WTC11 (cell line): ENCODE data around the gene RSPO4. TPM values are rescaled to one million over a fixed set of nuclear protein-coding genes. Genes with fewer than 3 reads are reported as not detected.

ENCODE experiments used
- ATAC-seq: fragments of 200-7000 bp; cut with Tn5 transposase; 2 replicates; pipeline ENCODE4 v1.10.0; 2021; ENCODE audit warnings: mild to moderate bottlenecking, moderate library complexity
- CTCF ChIA-PET: fragments of 300-600 bp; sonication (Branson Sonifier 250); formaldehyde crosslinking; loops from one replicate; lab custom pipeline; 2021; ENCODE audit warnings: antibody characterized with exemption; lab: Charles Lee
- POLR2A ChIA-PET: fragments of 350-600 bp; sonication (Branson Sonifier 250); formaldehyde crosslinking; loops from one replicate; lab custom pipeline; 2021; ENCODE audit warnings: antibody characterized with exemption; lab: Charles Lee
- DNase-seq: peaks from one replicate; pipeline ENCODE4 v3.0.0; 2021; ENCODE audit warnings: low spot score
- H3K27ac Mint-ChIP-seq: 2 replicates; pipeline ENCODE4 v1.8.0; 2021; ENCODE audit warnings: mixed read lengths
- H3K27me3 Mint-ChIP-seq: 2 replicates; pipeline ENCODE4 v1.8.0; 2021; ENCODE audit warnings: low read depth, mild to moderate bottlenecking, moderate library complexity, mixed read lengths
- H3K36me3 Mint-ChIP-seq: 2 replicates; pipeline ENCODE4 v1.8.0; 2021; ENCODE audit warnings: mixed read lengths
- H3K4me1 Mint-ChIP-seq: 2 replicates; pipeline ENCODE4 v1.8.0; 2022; ENCODE audit warnings: mixed read lengths
- H3K4me3 Mint-ChIP-seq: 2 replicates; pipeline ENCODE4 v1.8.0; 2021; ENCODE audit warnings: mild to moderate bottlenecking, moderate library complexity, mixed read lengths
- H3K9me3 Mint-ChIP-seq: 2 replicates; pipeline ENCODE4 v1.8.0; 2021; ENCODE audit warnings: mixed read lengths
- KAT7 ChIP-seq: sonication (generic); formaldehyde crosslinking; IDR thresholded peaks from 2 replicates; pipeline ENCODE4 v1.8.1; 2023; ENCODE audit warnings: missing genetic modification reagents, mild to moderate bottlenecking, borderline replicate concordance
- NR2C2 ChIP-seq: sonication (generic); formaldehyde crosslinking; IDR thresholded peaks from 2 replicates; pipeline ENCODE4 v1.8.0; 2022; ENCODE audit warnings: mild to moderate bottlenecking, missing genetic modification reagents
- TEAD1 ChIP-seq: sonication (generic); formaldehyde crosslinking; IDR thresholded peaks from 2 replicates; pipeline ENCODE4 v1.8.0; 2022; ENCODE audit warnings: mild to moderate bottlenecking, missing genetic modification reagents
- ZNF219 ChIP-seq: sonication (generic); formaldehyde crosslinking; IDR thresholded peaks from 2 replicates; pipeline ENCODE4 v1.8.0; 2023; ENCODE audit warnings: missing genetic modification reagents, mild to moderate bottlenecking, borderline replicate concordance
- ZNF423 ChIP-seq: fragments of 250-450 bp; sonication (Bioruptor Pico); IDR thresholded peaks from 2 replicates; pipeline ENCODE4 v2.1.2; 2022; ENCODE audit warnings: mild to moderate bottlenecking, moderate library complexity
- total RNA-seq: library from RNA; stranded (reverse); gene quantifications from 3 replicates; pipeline ENCODE4 v1.2.3, GENCODE V29; 2021
- TF ChIP-seq, protein P1 (sequence below): fragments of 250-450 bp; sonication (Bioruptor Pico); IDR thresholded peaks from 2 replicates; pipeline ENCODE4 v1.9.0; 2021; ENCODE audit warnings: mild to moderate bottlenecking
- TF ChIP-seq, protein P2 (sequence below): sonication (generic); formaldehyde crosslinking; IDR thresholded peaks from 2 replicates; pipeline ENCODE4 v1.8.0; 2022; ENCODE audit warnings: mild to moderate bottlenecking, missing genetic modification reagents
- TF ChIP-seq, protein P3 (sequence below): sonication (generic); formaldehyde crosslinking; IDR thresholded peaks from 2 replicates; pipeline ENCODE4 v1.8.0; 2022; ENCODE audit warnings: mild to moderate bottlenecking, missing genetic modification reagents
- TF ChIP-seq, protein P4 (sequence below): fragments of 250-450 bp; sonication (Bioruptor Pico); IDR thresholded peaks from 2 replicates; pipeline ENCODE4 v1.9.0; 2021; ENCODE audit warnings: mild to moderate bottlenecking, borderline replicate concordance
- TF ChIP-seq, protein P5 (sequence below): sonication (generic); formaldehyde crosslinking; IDR thresholded peaks from 2 replicates; pipeline ENCODE4 v1.8.0; 2022; ENCODE audit warnings: missing genetic modification reagents
- TF ChIP-seq, protein P6 (sequence below): sonication (generic); formaldehyde crosslinking; conservative IDR thresholded peaks from 2 replicates; pipeline ENCODE4 v1.8.1; 2022; ENCODE audit warnings: mild to moderate bottlenecking, missing genetic modification reagents
- TF ChIP-seq, protein P7 (sequence below): sonication (generic); formaldehyde crosslinking; IDR thresholded peaks from 2 replicates; pipeline ENCODE4 v1.8.0; 2023; ENCODE audit warnings: missing genetic modification reagents, mild to moderate bottlenecking, borderline replicate concordance
- TF ChIP-seq, protein P8 (sequence below): sonication (generic); formaldehyde crosslinking; conservative IDR thresholded peaks from 2 replicates; pipeline ENCODE4 v1.8.1; 2023; ENCODE audit warnings: mild to moderate bottlenecking, low read depth, missing genetic modification reagents, moderate library complexity

Gene RSPO4
- total RNA-seq, 1 experiment from 2014 or later, result 4.5 TPM

DNA sequence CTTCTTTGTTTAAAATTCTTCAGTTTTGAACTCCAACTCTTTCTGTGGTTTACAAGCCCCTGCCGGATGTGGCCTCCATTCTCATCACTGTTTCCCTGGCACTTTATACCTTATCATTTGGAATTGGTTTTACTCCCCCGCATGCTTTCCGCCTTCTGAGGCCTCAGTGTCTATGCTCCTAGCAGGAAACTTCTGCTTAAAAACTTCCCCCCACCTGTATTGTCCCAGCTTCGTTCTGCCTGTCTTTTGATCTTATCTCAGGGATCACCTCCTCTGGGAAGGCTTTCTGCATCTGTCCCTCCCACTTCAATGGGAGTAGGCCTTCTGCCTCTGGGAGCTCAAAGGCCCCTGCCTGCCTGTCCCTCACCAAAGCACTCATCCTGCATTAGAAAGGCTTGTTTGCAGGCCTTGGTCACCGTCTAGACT, 82.6 kb downstream of the RSPO4 start:
- Mint-ChIP-seq H3K36me3 (no peaks in the 10 kb centered on the region), H3K4me1 (peaks cover 12% of the 10 kb centered on the region), H3K27ac (no peak overlapping the region), H3K9me3 (peaks cover 10% of the 10 kb centered on the region), H3K4me3 (no peak overlapping the region), H3K27me3 (no peaks in the 10 kb centered on the region)
- TF ChIP-seq, protein P1, sequence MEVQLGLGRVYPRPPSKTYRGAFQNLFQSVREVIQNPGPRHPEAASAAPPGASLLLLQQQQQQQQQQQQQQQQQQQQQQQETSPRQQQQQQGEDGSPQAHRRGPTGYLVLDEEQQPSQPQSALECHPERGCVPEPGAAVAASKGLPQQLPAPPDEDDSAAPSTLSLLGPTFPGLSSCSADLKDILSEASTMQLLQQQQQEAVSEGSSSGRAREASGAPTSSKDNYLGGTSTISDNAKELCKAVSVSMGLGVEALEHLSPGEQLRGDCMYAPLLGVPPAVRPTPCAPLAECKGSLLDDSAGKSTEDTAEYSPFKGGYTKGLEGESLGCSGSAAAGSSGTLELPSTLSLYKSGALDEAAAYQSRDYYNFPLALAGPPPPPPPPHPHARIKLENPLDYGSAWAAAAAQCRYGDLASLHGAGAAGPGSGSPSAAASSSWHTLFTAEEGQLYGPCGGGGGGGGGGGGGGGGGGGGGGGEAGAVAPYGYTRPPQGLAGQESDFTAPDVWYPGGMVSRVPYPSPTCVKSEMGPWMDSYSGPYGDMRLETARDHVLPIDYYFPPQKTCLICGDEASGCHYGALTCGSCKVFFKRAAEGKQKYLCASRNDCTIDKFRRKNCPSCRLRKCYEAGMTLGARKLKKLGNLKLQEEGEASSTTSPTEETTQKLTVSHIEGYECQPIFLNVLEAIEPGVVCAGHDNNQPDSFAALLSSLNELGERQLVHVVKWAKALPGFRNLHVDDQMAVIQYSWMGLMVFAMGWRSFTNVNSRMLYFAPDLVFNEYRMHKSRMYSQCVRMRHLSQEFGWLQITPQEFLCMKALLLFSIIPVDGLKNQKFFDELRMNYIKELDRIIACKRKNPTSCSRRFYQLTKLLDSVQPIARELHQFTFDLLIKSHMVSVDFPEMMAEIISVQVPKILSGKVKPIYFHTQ (CRISPR knock-in tag), result no peak
- TF ChIP-seq KAT7 (no peak), ZNF219 (CRISPR knock-in tag) (no peak), NR2C2 (no peak)
- TF ChIP-seq, protein P2, sequence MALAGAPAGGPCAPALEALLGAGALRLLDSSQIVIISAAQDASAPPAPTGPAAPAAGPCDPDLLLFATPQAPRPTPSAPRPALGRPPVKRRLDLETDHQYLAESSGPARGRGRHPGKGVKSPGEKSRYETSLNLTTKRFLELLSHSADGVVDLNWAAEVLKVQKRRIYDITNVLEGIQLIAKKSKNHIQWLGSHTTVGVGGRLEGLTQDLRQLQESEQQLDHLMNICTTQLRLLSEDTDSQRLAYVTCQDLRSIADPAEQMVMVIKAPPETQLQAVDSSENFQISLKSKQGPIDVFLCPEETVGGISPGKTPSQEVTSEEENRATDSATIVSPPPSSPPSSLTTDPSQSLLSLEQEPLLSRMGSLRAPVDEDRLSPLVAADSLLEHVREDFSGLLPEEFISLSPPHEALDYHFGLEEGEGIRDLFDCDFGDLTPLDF (CRISPR knock-in tag), result no peak
- TF ChIP-seq, protein P3, sequence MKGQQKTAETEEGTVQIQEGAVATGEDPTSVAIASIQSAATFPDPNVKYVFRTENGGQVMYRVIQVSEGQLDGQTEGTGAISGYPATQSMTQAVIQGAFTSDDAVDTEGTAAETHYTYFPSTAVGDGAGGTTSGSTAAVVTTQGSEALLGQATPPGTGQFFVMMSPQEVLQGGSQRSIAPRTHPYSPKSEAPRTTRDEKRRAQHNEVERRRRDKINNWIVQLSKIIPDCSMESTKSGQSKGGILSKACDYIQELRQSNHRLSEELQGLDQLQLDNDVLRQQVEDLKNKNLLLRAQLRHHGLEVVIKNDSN (CRISPR knock-in tag), result no peak
- TF ChIP-seq, protein P4, sequence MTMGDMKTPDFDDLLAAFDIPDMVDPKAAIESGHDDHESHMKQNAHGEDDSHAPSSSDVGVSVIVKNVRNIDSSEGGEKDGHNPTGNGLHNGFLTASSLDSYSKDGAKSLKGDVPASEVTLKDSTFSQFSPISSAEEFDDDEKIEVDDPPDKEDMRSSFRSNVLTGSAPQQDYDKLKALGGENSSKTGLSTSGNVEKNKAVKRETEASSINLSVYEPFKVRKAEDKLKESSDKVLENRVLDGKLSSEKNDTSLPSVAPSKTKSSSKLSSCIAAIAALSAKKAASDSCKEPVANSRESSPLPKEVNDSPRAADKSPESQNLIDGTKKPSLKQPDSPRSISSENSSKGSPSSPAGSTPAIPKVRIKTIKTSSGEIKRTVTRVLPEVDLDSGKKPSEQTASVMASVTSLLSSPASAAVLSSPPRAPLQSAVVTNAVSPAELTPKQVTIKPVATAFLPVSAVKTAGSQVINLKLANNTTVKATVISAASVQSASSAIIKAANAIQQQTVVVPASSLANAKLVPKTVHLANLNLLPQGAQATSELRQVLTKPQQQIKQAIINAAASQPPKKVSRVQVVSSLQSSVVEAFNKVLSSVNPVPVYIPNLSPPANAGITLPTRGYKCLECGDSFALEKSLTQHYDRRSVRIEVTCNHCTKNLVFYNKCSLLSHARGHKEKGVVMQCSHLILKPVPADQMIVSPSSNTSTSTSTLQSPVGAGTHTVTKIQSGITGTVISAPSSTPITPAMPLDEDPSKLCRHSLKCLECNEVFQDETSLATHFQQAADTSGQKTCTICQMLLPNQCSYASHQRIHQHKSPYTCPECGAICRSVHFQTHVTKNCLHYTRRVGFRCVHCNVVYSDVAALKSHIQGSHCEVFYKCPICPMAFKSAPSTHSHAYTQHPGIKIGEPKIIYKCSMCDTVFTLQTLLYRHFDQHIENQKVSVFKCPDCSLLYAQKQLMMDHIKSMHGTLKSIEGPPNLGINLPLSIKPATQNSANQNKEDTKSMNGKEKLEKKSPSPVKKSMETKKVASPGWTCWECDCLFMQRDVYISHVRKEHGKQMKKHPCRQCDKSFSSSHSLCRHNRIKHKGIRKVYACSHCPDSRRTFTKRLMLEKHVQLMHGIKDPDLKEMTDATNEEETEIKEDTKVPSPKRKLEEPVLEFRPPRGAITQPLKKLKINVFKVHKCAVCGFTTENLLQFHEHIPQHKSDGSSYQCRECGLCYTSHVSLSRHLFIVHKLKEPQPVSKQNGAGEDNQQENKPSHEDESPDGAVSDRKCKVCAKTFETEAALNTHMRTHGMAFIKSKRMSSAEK (CRISPR knock-in tag), result no peak
- TF ChIP-seq, protein P5, sequence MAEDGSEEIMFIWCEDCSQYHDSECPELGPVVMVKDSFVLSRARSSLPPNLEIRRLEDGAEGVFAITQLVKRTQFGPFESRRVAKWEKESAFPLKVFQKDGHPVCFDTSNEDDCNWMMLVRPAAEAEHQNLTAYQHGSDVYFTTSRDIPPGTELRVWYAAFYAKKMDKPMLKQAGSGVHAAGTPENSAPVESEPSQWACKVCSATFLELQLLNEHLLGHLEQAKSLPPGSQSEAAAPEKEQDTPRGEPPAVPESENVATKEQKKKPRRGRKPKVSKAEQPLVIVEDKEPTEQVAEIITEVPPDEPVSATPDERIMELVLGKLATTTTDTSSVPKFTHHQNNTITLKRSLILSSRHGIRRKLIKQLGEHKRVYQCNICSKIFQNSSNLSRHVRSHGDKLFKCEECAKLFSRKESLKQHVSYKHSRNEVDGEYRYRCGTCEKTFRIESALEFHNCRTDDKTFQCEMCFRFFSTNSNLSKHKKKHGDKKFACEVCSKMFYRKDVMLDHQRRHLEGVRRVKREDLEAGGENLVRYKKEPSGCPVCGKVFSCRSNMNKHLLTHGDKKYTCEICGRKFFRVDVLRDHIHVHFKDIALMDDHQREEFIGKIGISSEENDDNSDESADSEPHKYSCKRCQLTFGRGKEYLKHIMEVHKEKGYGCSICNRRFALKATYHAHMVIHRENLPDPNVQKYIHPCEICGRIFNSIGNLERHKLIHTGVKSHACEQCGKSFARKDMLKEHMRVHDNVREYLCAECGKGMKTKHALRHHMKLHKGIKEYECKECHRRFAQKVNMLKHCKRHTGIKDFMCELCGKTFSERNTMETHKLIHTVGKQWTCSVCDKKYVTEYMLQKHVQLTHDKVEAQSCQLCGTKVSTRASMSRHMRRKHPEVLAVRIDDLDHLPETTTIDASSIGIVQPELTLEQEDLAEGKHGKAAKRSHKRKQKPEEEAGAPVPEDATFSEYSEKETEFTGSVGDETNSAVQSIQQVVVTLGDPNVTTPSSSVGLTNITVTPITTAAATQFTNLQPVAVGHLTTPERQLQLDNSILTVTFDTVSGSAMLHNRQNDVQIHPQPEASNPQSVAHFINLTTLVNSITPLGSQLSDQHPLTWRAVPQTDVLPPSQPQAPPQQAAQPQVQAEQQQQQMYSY, result no peak
- DNase-seq (no peak), ATAC-seq (no peak)
- ChIA-PET POLR2A (no interaction called here), CTCF (interaction anchor here (0.6 to 1.5 kb wide), 2 partner anchors 34 to 46 kb away, joined by 3 to 4 read pairs; no protein-coding TSS in a partner anchor)

DNA sequence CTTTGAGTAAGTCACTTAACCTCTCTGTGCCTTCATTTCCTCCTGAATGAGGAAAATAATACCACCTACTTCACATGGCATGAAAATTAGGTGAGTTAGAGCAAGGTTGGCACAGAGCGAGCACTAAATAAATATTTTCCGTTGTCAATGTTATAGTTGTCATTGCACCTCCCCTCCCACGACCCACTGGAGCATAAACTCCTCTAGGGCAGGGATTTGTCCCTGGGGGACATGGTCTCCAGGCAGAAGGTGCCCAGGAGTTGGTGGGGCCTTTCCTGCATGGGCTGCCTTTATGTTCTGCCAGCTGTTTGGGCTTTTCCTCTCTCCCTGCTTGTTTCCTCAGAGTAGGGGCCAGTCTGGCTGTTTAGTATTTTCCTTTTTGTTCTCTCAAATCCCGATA, 84.7 kb downstream of the RSPO4 start:
- ATAC-seq (no peak), DNase-seq (no peak)
- Mint-ChIP-seq H3K27ac (no peak overlapping the region), H3K4me1 (peaks cover 12% of the 10 kb centered on the region), H3K27me3 (no peaks in the 10 kb centered on the region), H3K9me3 (peaks cover 10% of the 10 kb centered on the region), H3K36me3 (no peaks in the 10 kb centered on the region), H3K4me3 (no peak overlapping the region)
- ChIA-PET POLR2A (no interaction called here), CTCF (interaction anchor here (0.5 to 9.0 kb wide), 4 partner anchors 32 to 552 kb away, joined by 3 to 71 read pairs (median 12); no protein-coding TSS in a partner anchor)
- TF ChIP-seq ZNF423, result no peak
- TF ChIP-seq, protein P6, sequence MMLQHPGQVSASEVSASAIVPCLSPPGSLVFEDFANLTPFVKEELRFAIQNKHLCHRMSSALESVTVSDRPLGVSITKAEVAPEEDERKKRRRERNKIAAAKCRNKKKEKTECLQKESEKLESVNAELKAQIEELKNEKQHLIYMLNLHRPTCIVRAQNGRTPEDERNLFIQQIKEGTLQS (CRISPR knock-in tag), result no peak
- TF ChIP-seq, protein P7, sequence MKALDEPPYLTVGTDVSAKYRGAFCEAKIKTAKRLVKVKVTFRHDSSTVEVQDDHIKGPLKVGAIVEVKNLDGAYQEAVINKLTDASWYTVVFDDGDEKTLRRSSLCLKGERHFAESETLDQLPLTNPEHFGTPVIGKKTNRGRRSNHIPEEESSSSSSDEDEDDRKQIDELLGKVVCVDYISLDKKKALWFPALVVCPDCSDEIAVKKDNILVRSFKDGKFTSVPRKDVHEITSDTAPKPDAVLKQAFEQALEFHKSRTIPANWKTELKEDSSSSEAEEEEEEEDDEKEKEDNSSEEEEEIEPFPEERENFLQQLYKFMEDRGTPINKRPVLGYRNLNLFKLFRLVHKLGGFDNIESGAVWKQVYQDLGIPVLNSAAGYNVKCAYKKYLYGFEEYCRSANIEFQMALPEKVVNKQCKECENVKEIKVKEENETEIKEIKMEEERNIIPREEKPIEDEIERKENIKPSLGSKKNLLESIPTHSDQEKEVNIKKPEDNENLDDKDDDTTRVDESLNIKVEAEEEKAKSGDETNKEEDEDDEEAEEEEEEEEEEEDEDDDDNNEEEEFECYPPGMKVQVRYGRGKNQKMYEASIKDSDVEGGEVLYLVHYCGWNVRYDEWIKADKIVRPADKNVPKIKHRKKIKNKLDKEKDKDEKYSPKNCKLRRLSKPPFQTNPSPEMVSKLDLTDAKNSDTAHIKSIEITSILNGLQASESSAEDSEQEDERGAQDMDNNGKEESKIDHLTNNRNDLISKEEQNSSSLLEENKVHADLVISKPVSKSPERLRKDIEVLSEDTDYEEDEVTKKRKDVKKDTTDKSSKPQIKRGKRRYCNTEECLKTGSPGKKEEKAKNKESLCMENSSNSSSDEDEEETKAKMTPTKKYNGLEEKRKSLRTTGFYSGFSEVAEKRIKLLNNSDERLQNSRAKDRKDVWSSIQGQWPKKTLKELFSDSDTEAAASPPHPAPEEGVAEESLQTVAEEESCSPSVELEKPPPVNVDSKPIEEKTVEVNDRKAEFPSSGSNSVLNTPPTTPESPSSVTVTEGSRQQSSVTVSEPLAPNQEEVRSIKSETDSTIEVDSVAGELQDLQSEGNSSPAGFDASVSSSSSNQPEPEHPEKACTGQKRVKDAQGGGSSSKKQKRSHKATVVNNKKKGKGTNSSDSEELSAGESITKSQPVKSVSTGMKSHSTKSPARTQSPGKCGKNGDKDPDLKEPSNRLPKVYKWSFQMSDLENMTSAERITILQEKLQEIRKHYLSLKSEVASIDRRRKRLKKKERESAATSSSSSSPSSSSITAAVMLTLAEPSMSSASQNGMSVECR (CRISPR knock-in tag), result no peak
- TF ChIP-seq, protein P8, sequence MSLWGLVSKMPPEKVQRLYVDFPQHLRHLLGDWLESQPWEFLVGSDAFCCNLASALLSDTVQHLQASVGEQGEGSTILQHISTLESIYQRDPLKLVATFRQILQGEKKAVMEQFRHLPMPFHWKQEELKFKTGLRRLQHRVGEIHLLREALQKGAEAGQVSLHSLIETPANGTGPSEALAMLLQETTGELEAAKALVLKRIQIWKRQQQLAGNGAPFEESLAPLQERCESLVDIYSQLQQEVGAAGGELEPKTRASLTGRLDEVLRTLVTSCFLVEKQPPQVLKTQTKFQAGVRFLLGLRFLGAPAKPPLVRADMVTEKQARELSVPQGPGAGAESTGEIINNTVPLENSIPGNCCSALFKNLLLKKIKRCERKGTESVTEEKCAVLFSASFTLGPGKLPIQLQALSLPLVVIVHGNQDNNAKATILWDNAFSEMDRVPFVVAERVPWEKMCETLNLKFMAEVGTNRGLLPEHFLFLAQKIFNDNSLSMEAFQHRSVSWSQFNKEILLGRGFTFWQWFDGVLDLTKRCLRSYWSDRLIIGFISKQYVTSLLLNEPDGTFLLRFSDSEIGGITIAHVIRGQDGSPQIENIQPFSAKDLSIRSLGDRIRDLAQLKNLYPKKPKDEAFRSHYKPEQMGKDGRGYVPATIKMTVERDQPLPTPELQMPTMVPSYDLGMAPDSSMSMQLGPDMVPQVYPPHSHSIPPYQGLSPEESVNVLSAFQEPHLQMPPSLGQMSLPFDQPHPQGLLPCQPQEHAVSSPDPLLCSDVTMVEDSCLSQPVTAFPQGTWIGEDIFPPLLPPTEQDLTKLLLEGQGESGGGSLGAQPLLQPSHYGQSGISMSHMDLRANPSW (CRISPR knock-in tag), result no peak
- TF ChIP-seq TEAD1, result no peak
